Thyroid gland (tissue), 4 donors: ENCODE data around the gene ZNF593.

Experiments used
- CTCF ChIP-seq, 6 experiments: fragments of 200-600 bp in 3 of 6; fragments of 450-650 bp in 3 of 6; sonication (generic) in 3 of 6; IDR thresholded peaks; one replicate each; pipeline ENCODE4 v1.5.1; 2016 to 2019; ENCODE audit warnings: antibody characterized with exemption in 6 of 6, mild to moderate bottlenecking in 2 of 6, inconsistent platforms in 1 of 6, moderate library complexity in 1 of 6
- POLR2A ChIP-seq, 2 donors: fragments of 450-650 bp; IDR thresholded peaks; one replicate each; pipeline ENCODE4 v1.6.1; 2017; ENCODE audit warnings: antibody characterized with exemption in 2 of 2, mild to moderate bottlenecking in 2 of 2, moderate library complexity in 1 of 2

GRCh38 chr1:26156285-26157038, 13.2 kb upstream of the ZNF593 start:
- TF ChIP-seq CTCF (IDR thresholded peaks at IDR 0.05): no peak
- TF ChIP-seq POLR2A (IDR thresholded peaks at IDR 0.05): no peak
